ENCODE measurements around the gene C21orf58. TPM values are rescaled to one million over a fixed set of nuclear protein-coding genes. Genes with fewer than 3 reads are reported as not detected.

Gene C21orf58
- total RNA-seq, 1 donor from 2014 or later, result 12.1 TPM

DNA sequence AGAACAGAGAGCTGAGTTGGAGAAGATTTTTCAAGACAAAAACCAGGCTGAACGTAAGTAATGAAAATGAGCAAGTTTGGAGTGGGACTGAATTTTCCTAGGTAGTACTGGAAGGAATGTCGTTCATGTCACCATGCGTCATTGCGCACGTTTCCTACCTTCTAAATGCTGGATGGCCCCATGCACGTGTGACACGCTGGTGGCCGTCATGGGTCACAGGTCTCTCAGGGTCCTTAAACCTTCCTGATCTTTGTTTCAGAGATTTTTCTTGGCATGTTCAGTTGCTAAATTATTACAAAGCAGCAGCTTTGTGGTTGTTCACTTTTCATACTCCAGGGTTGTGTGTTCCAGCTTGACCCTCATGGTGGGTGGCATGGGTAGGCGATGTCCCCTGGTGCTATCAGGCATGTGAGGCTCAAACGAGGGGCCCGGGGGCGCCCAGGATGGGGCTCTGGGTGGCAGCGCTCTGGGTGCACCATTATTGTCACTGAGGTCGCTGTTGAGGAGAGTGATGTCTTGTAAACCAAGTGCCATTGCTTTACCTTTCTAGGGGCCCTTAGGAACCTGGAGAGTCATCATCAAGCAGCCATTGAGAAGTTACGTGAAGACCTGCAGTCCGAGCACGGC is 25.6 kb upstream of the C21orf58 start:
- DNase-seq (ENCODE audit: low read depth), result no peak
- TF ChIP-seq, protein P1, sequence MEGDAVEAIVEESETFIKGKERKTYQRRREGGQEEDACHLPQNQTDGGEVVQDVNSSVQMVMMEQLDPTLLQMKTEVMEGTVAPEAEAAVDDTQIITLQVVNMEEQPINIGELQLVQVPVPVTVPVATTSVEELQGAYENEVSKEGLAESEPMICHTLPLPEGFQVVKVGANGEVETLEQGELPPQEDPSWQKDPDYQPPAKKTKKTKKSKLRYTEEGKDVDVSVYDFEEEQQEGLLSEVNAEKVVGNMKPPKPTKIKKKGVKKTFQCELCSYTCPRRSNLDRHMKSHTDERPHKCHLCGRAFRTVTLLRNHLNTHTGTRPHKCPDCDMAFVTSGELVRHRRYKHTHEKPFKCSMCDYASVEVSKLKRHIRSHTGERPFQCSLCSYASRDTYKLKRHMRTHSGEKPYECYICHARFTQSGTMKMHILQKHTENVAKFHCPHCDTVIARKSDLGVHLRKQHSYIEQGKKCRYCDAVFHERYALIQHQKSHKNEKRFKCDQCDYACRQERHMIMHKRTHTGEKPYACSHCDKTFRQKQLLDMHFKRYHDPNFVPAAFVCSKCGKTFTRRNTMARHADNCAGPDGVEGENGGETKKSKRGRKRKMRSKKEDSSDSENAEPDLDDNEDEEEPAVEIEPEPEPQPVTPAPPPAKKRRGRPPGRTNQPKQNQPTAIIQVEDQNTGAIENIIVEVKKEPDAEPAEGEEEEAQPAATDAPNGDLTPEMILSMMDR (conservative IDR thresholded peaks at IDR 0.05; ENCODE audit: low read depth, low read length), result no peak
- no peak overlapping the region for H3K4me3 ChIP-seq (ENCODE audit: low read depth, low read length)

DNA sequence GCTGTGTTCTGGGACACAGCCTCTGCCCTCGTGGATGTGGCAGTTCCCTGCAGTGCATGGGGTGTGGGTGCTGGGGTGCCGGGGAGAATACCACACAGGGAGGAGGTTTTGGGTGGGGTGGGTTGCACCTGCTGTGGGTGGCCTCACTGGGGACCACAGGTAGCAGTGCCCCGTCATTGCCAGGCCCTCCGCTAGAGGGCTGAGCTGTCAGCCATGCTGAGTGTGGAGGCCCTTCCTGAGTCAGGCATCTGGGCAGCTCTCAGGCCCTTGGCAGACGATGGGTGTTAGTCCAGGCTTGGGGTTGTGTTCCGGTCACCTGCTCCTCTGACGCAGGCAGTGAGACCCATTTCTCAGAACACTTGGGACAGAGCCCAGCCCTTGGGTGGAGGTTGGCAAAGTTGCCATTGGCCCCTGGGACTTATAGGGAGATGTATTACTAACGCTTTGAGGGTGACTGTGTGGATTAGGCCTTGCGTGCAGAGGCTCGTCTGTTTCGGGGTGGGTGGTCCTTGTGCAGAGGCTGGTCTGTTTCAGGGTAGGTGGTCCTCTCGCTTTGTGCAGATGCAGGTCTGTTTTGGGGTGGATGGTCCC is 24.2 kb upstream of the C21orf58 start:
- DNase-seq (ENCODE audit: low read depth), result no peak
- H3K4me3 ChIP-seq (ENCODE audit: low read depth, low read length), result no peak overlapping the region
- TF ChIP-seq, protein P1 (conservative IDR thresholded peaks at IDR 0.05; ENCODE audit: low read depth, low read length), result peak; percentile 17

DNA sequence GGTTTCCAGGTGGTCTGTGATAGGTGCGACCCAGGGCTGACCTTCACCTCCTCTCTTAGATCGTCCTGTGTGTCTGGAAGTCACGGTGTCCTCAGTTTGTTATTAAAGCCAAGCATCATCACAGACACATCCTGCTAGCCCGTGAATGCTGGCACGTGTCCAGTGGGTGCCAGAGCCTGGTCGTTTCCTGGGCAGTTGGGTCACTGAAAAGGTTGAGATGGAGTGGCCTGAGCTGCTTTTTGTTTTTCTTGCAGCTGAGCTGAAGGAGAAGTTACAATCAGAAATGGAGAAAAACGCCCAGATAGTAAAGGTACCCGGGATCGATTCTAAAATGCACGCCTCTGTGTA is 23.5 kb upstream of the C21orf58 start:
- TF ChIP-seq, protein P1 (conservative IDR thresholded peaks at IDR 0.05; ENCODE audit: low read depth, low read length), result no peak
- no peak overlapping the region for H3K4me3 ChIP-seq (ENCODE audit: low read depth, low read length)
- DNase-seq (ENCODE audit: low read depth), result no peak

DNA sequence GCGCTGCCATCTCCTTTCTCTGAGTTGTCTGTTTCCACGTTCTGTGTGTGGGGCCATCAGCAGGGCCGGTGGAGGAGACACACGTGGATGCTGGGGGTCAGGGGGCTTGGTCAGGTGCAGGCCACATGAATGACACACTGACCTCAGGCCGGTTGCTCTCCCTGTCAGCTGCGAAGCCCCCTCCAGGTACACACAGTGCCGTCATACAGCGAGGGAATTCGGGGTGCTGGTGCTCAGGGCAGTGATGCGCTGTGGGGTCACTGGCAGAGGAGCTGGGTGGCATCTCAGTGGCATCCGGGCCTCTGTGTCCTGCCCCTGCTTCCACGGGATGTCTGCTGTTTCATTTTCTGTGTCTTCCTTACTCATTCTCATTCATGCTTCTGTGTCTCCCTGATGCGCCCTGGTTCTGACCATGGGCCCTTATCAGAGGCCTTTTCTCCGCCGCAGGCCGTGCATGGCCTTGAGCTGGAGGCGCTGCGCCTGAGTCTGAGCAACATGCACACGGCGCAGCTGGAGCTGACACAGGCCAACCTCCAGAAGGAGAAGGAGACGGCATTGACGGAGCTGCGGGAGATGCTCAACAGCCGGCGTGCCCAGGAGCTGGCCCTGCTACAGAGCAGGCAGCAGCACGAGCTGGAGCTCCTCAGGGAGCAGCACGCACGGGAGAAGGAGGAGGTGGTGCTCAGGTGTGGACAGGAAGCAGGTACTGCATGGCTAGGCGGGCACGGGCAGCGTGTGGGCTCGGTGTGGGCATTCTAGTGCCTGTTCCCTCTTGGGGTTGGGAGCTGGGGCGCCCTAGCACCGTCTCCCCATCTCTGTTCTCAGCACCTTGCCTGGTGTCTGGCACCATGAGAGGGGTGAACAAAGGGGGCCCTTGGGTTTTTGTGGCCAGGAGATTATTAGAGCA is 22.9 kb upstream of the C21orf58 start:
- DNase-seq (ENCODE audit: low read depth), result no peak
- TF ChIP-seq, protein P1 (conservative IDR thresholded peaks at IDR 0.05; ENCODE audit: low read depth, low read length), result no peak
- no peak overlapping the region for H3K4me3 ChIP-seq (ENCODE audit: low read depth, low read length)

DNA sequence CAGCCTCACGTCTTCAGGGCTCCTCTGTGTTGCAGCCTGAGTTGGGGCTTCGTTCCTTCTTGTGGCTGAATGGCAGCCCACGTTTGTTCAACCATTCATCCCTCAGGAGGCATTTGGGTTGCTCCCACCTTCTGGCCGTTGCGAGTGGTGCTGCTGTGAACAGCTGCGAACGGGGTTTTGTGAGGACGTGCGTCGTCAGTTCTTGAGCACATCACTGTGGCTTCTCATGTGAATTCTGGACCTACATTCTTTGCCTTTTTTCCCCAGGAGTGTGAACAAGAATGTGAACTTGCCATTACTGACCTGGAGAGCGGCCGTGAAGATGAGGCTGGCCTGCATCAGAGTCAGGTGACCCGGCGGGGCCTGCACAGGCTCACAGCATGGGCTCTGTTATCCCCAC is 22.2 kb upstream of the C21orf58 start:
- H3K4me3 ChIP-seq (ENCODE audit: low read depth, low read length), result no peak overlapping the region
- TF ChIP-seq, protein P1 (conservative IDR thresholded peaks at IDR 0.05; ENCODE audit: low read depth, low read length), result no peak
- no peak for DNase-seq (ENCODE audit: low read depth)

DNA sequence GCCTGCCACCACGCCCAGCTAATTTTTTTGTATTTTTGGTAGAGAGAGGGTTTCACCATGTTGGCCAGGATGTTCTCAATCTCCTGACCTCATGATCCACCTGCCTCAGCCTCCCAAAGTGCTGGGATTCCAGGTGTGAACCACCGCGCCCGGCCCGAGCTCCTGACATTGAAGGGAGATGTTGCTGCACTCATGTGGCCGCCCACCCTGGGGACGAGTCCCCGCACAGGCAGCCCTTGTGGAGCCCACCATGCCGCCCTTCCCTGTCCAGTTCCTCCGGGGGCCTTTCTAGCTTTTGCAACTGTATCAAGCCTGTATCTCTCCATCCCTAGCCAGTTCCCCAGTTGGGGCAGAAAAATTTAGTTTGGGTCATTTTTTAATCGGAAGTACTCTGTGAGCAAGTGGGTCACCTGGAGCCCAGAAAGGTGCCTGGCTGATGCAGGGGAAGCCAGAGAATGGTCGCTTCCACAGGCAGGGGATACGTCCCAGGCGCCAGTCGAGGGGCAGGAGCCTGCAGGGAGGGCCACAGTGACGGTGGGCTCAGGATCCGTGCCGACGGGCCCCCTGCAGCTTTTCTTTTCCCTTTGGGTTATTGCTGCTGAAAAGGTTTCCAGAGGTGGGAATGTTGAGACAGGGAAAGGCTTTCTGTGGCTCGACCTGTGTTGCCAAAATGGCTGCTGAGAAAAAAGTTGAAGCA is 20.7 kb upstream of the C21orf58 start:
- TF ChIP-seq, protein P1 (conservative IDR thresholded peaks at IDR 0.05; ENCODE audit: low read depth, low read length), result no peak
- no peak for DNase-seq (ENCODE audit: low read depth)
- H3K4me3 ChIP-seq (ENCODE audit: low read depth, low read length), result no peak overlapping the region

Measured in epithelial cell of proximal tubule (primary cell).